ENCODE measurements around the gene PRSS58.

Gene PRSS58

DNA sequence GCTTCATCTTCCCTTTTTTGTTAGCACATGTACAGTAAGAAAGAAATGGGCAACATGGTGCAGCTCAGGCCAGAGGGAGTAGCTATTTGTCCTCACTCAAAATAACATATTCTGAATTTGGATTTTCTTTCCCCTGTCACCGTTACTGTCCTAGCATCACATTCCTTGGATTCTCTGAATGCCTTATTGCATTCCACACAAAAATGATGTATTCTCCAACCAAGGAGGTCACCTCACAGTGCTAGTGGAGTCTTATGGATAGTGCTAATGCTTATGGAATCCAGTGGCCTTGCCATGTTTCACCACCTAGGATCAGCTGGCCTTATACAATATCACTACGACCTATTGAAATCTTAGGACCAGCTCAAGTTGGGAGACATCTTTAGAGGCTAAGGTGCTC, 7.2 kb downstream of the PRSS58 start:
- TF ChIP-seq, protein P1, sequence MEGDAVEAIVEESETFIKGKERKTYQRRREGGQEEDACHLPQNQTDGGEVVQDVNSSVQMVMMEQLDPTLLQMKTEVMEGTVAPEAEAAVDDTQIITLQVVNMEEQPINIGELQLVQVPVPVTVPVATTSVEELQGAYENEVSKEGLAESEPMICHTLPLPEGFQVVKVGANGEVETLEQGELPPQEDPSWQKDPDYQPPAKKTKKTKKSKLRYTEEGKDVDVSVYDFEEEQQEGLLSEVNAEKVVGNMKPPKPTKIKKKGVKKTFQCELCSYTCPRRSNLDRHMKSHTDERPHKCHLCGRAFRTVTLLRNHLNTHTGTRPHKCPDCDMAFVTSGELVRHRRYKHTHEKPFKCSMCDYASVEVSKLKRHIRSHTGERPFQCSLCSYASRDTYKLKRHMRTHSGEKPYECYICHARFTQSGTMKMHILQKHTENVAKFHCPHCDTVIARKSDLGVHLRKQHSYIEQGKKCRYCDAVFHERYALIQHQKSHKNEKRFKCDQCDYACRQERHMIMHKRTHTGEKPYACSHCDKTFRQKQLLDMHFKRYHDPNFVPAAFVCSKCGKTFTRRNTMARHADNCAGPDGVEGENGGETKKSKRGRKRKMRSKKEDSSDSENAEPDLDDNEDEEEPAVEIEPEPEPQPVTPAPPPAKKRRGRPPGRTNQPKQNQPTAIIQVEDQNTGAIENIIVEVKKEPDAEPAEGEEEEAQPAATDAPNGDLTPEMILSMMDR (conservative IDR thresholded peaks at IDR 0.05; ENCODE audit: low read length) = no peak
- no peak for DNase-seq (ENCODE audit: low read depth)

DNA sequence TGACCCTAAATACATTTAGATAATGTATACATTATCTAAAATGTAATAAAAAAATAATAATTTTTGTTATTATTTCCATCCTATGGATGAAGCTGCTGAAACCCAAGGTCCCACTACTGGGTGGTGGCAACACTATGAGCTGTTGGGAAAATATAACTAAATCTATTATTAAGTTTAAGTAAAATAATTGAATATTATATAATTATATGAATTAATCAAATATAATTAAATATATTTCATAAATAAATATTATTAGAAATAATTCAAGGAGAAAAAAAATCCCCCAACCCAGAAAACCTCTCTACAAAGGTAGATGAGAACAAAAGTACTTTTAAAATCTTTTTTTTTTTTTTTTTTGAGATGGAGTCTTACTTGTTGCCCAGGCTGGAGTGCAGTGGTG, 7.9 kb downstream of the PRSS58 start:
- TF ChIP-seq, protein P1 (conservative IDR thresholded peaks at IDR 0.05; ENCODE audit: low read length) = no peak
- no peak for DNase-seq (ENCODE audit: low read depth)
- no peak overlapping the region for H3K4me3 ChIP-seq (ENCODE audit: low read length)

More for the DNA sequence above, 7.2 kb downstream of the PRSS58 start:
- H3K4me3 ChIP-seq (ENCODE audit: low read length) = no peak overlapping the region

DNA sequence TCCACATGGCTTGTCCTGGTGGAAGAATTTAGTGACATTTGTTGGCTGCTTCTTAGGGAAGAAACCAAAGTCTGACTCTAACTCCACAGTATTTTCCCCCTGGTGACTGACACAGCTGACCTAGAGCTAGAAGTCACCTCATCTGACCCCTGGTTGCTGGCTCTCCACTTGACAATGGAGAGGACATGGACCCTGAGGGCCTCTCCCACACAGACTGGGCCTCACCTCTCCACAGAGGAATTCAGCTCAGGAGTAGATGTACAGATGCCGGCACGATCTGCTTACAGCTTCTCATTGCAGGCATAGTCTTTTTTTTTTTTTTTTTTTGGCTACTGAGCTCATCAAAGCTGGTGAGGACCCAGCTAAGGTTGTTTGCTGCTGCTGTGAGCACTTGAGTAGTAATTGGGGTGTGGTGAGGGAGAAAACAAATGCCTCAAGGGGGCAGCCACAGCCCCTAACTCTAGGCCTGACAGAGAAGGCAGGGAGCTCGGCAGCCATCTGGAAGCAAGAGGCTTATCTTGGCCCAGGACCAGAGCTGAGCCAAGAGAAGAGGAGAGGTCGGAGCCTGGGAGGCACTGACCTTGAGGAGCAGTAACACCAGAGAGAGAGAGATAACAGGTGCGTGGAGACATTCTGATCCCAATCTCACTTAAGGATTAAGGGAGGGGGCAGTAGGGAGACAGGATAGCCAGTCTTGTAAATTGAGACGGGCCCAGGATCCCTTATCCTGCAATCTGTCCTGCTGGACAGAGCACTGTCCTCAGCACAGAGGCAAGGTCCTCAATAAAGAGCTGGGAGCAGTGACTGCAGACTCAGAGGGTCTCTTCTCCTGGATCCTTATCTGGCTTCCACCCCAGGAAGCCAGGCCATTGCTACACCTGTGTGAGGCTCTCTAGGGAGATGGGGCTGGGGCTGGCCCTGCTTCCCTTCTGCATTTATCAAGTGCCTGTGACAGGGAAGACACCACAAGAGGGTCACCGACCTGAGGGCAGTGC, 9.4 kb downstream of the PRSS58 start:
- DNase-seq (ENCODE audit: low read depth) = no peak
- H3K4me3 ChIP-seq (ENCODE audit: low read length) = no peak overlapping the region
- TF ChIP-seq, protein P1 (conservative IDR thresholded peaks at IDR 0.05; ENCODE audit: low read length) = no peak

DNA sequence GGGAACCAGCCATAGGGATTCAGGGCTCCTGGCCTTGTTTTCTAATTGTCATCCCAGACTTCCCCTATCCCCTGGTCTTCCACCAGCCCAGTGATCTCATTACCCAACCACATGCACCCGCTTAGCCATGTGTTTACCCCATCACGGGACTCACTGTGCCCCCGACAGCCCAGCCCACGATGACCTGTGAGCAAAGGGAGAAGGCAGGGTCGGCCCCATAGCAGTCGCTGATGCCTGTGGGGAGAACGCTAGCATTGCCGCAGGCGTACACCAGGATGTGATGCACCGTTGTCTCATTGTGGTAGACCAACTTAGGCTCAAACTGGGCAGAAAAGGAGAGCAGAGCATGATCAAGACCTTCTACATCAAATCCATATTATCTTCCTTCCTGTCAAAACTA, 14.0 kb downstream of the PRSS58 start:
- TF ChIP-seq, protein P1 (conservative IDR thresholded peaks at IDR 0.05; ENCODE audit: low read length) = no peak
- no peak for DNase-seq (ENCODE audit: low read depth)
- no peak overlapping the region for H3K4me3 ChIP-seq (ENCODE audit: low read length)

DNA sequence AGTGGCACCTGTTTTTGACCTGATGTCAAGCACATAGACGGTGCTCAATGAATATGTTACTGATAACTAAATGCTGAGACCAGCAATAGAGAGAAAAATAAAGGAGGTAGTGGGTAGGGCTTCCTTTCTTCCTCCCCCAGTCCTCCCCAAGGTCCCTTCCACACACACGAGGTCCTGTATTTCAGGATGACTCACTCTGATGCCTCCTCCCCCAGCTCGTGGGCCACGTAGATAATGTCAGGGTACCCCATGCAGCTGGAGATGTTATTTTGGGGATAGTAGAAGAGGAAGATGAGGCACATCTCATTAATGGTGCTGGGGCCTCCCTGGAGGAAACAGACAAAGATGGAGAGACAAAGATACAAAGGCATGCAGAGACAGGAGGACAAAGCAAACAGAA, 17.3 kb downstream of the PRSS58 start:
- no peak overlapping the region for H3K4me3 ChIP-seq (ENCODE audit: low read length)
- TF ChIP-seq, protein P1 (conservative IDR thresholded peaks at IDR 0.05; ENCODE audit: low read length) = no peak
- no peak for DNase-seq (ENCODE audit: low read depth)

DNA sequence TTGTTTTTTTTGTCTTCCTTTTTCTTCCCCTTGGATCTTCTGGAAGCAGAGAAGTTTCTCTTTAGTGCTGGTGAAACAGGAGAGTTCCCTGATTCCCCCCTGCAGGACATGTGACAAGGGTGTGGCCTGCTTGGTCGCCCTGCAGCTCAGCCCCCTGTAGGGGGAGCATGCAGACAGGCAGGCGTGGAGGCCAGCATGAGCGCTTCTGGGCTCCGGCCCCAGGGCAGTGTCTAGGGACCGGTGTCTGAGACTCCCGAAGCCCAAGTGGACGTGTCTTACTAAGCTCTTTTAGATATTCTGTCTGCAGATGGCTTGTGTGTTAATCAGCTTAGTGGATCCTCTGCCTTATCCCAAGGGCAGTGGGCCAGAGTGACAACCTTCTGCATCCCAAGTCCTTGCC, 26.1 kb downstream of the PRSS58 start:
- DNase-seq (ENCODE audit: low read depth) = no peak
- H3K4me3 ChIP-seq (ENCODE audit: low read length) = no peak overlapping the region
- TF ChIP-seq, protein P1 (conservative IDR thresholded peaks at IDR 0.05; ENCODE audit: low read length) = no peak

DNA sequence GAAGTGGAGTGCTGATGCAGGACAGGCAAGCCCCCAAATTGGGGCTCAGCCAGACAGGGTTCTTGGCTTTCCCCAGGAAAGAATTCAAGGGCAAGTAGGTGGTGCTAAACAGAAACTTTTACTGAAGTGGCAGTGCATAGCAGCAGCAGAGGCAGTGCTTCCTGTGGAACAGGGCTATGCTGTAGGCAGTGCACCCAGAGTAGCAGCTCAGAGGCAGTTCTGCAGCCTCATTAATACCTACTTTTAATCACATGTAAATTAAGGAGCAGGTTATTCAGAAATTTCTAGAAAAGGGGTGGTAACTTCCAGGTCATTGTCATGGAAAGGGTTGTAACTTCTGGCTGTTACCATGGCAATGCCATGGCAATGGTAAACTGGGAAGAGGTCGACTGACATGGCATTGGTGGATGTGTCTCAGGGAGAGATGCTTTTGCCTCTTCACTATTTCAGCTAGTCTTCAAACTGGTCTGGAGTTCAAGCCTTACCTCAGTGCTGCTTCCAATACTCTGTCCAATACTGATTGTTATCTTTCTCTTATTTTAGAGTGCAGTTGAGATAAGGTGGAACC, 29.2 kb downstream of the PRSS58 start:
- H3K4me3 ChIP-seq (ENCODE audit: low read length) = no peak overlapping the region
- DNase-seq (ENCODE audit: low read depth) = no peak
- TF ChIP-seq, protein P1 (conservative IDR thresholded peaks at IDR 0.05; ENCODE audit: low read length) = no peak

Data from AG10803 (cell line).